GM19395 (cell line): ENCODE measurements around the gene NPIPB9.

Source experiments
- ATAC-seq: cut with Tn5 transposase; IDR thresholded peaks from one replicate; pipeline ENCODE4 v1.9.1; 2021; ENCODE audit warnings: mild to moderate bottlenecking, moderate library complexity; ENCODE audit not compliant: unreplicated experiment

Gene NPIPB9

DNA sequence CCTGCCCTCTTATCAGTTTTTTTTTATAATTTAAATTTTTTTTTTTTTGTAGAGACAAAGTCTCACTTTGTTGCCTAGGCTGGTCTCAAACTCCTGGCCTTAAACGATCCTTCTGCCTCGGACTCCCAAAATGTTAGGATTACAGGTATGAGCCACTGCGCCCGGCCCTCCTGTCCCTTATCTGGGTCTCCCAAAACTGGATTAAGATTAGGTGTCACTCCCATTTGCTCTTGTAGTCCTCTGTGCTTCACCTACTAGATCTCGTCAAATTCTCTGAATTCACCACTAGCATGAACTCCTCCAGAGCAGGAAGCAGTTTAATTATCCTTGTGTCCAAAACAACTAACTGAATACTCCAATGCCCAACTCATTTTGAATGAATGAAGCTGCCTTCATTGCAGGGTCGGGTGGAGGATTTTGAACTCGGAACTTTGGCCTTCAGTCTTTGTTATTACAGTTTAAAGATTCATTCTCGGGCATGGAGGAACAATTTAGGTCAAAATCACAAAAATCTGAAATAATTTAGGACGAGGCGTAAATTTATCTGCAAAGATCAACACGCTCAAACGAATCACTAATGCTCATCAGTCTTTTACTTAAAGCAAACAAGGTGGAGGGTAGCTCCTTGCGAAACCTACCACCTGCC lies 70.4 kb downstream of the NPIPB9 start:
- no peak for ATAC-seq
